Measurements from ENCODE around the gene SPTBN1. TPM values are rescaled to one million over a fixed set of nuclear protein-coding genes. Genes with fewer than 3 reads are reported as not detected.

Gene SPTBN1
- total RNA-seq, 1 experiment from 2014 or later: 202 TPM

GRCh38 chr2:54486766-54487165, 30.6 kb downstream of the SPTBN1 start:
- CTCF ChIA-PET: no interaction called here
- no peaks in the 10 kb centered on the region for H3F3A ChIP-seq (ENCODE audit: low read length, unreplicated experiment)
- peaks cover 10% of the 10 kb centered on the region for H3K4me1 ChIP-seq (ENCODE audit: insufficient read depth, low read length)
- no peaks in the 10 kb centered on the region for H3K9me2 ChIP-seq (replicated peaks; ENCODE audit: low read length)
- H3K27ac ChIP-seq (ENCODE audit: low read length): no peak overlapping the region
- H4K20me1 ChIP-seq (ENCODE audit: low read length): no peaks in the 10 kb centered on the region
- no peaks in the 10 kb centered on the region for H3K9me3 ChIP-seq (ENCODE audit: low read length)
- intact Hi-C loops (cut with micrococcal nuclease): no loop called here
- H3K79me2 ChIP-seq (ENCODE audit: low read length): peaks cover 8% of the 10 kb centered on the region; the same call in 1 of the 2 replicates
- no peak for ATAC-seq
- no peaks in the 10 kb centered on the region for H3K27me3 ChIP-seq (ENCODE audit: low read length)
- POLR2A ChIA-PET (ENCODE audit: unreplicated experiment): no interaction called here
- TF ChIP-seq EZH2 (IDR thresholded peaks at IDR 0.05; ENCODE audit: low read length, unreplicated experiment) (no peak), EZH2phosphoT487 (IDR thresholded peaks at IDR 0.05; ENCODE audit: borderline replicate concordance, low read length) (no peak)
- TF ChIP-seq, protein P1, sequence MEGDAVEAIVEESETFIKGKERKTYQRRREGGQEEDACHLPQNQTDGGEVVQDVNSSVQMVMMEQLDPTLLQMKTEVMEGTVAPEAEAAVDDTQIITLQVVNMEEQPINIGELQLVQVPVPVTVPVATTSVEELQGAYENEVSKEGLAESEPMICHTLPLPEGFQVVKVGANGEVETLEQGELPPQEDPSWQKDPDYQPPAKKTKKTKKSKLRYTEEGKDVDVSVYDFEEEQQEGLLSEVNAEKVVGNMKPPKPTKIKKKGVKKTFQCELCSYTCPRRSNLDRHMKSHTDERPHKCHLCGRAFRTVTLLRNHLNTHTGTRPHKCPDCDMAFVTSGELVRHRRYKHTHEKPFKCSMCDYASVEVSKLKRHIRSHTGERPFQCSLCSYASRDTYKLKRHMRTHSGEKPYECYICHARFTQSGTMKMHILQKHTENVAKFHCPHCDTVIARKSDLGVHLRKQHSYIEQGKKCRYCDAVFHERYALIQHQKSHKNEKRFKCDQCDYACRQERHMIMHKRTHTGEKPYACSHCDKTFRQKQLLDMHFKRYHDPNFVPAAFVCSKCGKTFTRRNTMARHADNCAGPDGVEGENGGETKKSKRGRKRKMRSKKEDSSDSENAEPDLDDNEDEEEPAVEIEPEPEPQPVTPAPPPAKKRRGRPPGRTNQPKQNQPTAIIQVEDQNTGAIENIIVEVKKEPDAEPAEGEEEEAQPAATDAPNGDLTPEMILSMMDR (conservative IDR thresholded peaks at IDR 0.05; ENCODE audit: low read depth, low read length): no peak
- no peak overlapping the region for H3K9ac ChIP-seq (ENCODE audit: low read length)
- no TSS peak for BruUV-seq (replicated peaks)
- no peak overlapping the region for H3K4me3 ChIP-seq (ENCODE audit: low read length)
- no peaks in the 10 kb centered on the region for H3K36me3 ChIP-seq (ENCODE audit: low read depth, low read length)
- H2AFZ ChIP-seq (ENCODE audit: low read length): no peak overlapping the region
- no peak for DNase-seq
- H3K4me2 ChIP-seq (ENCODE audit: low read length): no peak overlapping the region

DNA sequence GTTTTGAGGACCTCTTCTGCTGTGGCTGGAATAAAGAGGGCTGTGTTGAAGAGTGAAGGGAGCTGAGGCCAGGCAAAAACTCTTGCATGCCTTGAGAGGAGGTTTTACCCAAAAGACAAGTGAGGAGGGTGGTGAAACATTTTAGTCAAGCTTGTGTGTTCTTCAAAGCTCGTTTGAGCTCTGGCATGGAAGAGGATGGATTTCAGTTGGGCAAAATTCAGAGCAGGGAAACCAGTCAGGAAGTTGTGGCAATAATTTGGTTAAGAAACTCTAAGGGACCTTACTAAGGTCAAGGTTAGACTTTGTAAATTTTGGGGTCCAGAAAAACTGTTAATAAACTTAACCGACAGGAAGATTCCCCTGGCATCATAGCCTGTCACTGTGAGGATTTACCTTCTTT, 34.7 kb downstream of the SPTBN1 start:
- intact Hi-C loops (cut with micrococcal nuclease): no loop called here
- Histone ChIP-seq H3K27ac (ENCODE audit: low read length) (no peak overlapping the region), H3K4me1 (ENCODE audit: insufficient read depth, low read length) (no peaks in the 10 kb centered on the region; the same call in 1 of the 2 replicates), H3K9me2 (replicated peaks; ENCODE audit: low read length) (no peaks in the 10 kb centered on the region), H3K4me3 (ENCODE audit: low read length) (no peak overlapping the region), H2AFZ (ENCODE audit: low read length) (no peak overlapping the region), H3K9ac (ENCODE audit: low read length) (no peak overlapping the region), H3K27me3 (ENCODE audit: low read length) (no peaks in the 10 kb centered on the region), H3K36me3 (ENCODE audit: low read depth, low read length) (no peaks in the 10 kb centered on the region), H3K4me2 (ENCODE audit: low read length) (no peak overlapping the region), H4K20me1 (ENCODE audit: low read length) (no peaks in the 10 kb centered on the region), H3F3A (ENCODE audit: low read length, unreplicated experiment) (no peaks in the 10 kb centered on the region), H3K79me2 (ENCODE audit: low read length) (no peaks in the 10 kb centered on the region), H3K9me3 (ENCODE audit: low read length) (no peaks in the 10 kb centered on the region)
- ATAC-seq (no peak), DNase-seq (no peak)
- BruUV-seq (replicated peaks): no TSS peak
- TF ChIP-seq, protein P1 (conservative IDR thresholded peaks at IDR 0.05; ENCODE audit: low read depth, low read length): no peak
- TF ChIP-seq EZH2phosphoT487 (IDR thresholded peaks at IDR 0.05; ENCODE audit: borderline replicate concordance, low read length): no peak
- ChIA-PET CTCF (interaction anchor here (0.6 kb wide), 1 partner anchor 314 kb away, joined by 4 read pairs; no protein-coding TSS in a partner anchor), POLR2A (ENCODE audit: unreplicated experiment) (no interaction called here)

- H3K4me3 ChIP-seq (ENCODE audit: low read length): no peak overlapping the region
- no peaks in the 10 kb centered on the region for H3K79me2 ChIP-seq (ENCODE audit: low read length)
- TF ChIP-seq EZH2 (IDR thresholded peaks at IDR 0.05; ENCODE audit: low read length, unreplicated experiment): no peak
- TF ChIP-seq EZH2phosphoT487 (IDR thresholded peaks at IDR 0.05; ENCODE audit: borderline replicate concordance, low read length): no peak
- TF ChIP-seq, protein P1 (conservative IDR thresholded peaks at IDR 0.05; ENCODE audit: low read depth, low read length): no peak
- ChIA-PET CTCF (no interaction called here), POLR2A (ENCODE audit: unreplicated experiment) (no interaction called here)
- no peak overlapping the region for H3K27ac ChIP-seq (ENCODE audit: low read length)
- no peaks in the 10 kb centered on the region for H3F3A ChIP-seq (ENCODE audit: low read length, unreplicated experiment)
- peak; percentile 29; the same call in 1 of the 2 replicates for ATAC-seq
- H2AFZ ChIP-seq (ENCODE audit: low read length): no peak overlapping the region
- H4K20me1 ChIP-seq (ENCODE audit: low read length): no peaks in the 10 kb centered on the region
- H3K9me2 ChIP-seq (replicated peaks; ENCODE audit: low read length): no peaks in the 10 kb centered on the region
- H3K4me2 ChIP-seq (ENCODE audit: low read length): no peak overlapping the region
- intact Hi-C loops (cut with micrococcal nuclease): no loop called here
- H3K36me3 ChIP-seq (ENCODE audit: low read depth, low read length): no peaks in the 10 kb centered on the region
- H3K27me3 ChIP-seq (ENCODE audit: low read length): no peaks in the 10 kb centered on the region
- H3K9me3 ChIP-seq (ENCODE audit: low read length): no peaks in the 10 kb centered on the region
- DNase-seq: no peak
- H3K4me1 ChIP-seq (ENCODE audit: insufficient read depth, low read length): no peaks in the 10 kb centered on the region; the same call in 1 of the 2 replicates
- no peak overlapping the region for H3K9ac ChIP-seq (ENCODE audit: low read length)
- BruUV-seq (replicated peaks): no TSS peak
Measured at GRCh38 chr2:54492335-54492734, 36.2 kb downstream of the SPTBN1 start.

All from PC-3 (cell line).